Ecto neural progenitor cell (in vitro differentiated cells): ENCODE data around the gene CIAO3.

Experiments
- DNase-seq: peaks from one replicate; pipeline ENCODE4 v3.0.0-alpha.2; 2018; ENCODE audit warnings: low spot score

The CIAO3 gene

DNA sequence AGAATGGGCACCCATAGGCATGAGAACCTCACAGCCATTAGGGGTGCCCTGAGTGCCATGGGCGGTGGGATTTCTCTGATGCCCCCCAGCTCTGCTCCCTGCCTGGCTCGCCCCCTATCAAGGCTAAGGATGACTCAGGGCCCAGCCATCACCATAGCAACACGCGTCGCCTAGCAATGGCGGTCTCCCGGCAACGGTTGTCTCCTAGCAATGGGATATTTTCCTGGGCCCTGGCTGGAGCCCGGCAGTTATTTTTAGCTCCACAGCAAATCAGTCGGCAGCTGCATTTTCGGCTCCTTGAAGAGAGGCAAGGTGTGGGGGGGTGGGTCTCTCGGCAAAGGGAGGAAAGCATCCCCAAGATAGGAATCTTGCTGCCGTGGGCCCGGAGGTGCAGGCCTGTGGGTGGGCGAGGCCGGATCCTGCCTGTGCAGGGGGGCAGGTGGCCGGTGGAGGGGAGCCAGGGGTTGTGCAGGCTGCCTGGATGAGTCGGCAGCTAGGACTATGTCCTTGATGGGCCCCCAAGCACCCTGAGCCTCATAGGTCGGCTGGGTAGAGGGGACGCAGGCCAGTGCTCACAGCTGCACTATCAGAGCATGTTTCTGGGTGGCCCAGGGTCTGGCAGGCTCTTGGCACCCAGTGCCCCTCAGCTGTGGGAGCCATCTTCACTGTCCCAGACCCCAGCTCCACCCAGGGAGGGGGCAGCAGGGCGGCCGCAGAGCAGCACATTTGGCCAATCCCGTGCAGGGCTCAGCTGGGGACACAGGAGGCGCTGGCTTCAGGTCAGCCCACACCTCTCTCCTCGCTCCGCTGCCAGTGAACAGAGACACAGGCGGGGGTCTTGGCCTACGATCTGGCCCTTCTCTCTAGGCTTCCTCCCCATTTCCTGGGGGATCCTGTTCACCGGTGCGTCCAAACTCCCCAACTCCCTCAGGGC, 31.0 kb downstream of the CIAO3 start:
- peak; percentile 91 for DNase-seq

DNA sequence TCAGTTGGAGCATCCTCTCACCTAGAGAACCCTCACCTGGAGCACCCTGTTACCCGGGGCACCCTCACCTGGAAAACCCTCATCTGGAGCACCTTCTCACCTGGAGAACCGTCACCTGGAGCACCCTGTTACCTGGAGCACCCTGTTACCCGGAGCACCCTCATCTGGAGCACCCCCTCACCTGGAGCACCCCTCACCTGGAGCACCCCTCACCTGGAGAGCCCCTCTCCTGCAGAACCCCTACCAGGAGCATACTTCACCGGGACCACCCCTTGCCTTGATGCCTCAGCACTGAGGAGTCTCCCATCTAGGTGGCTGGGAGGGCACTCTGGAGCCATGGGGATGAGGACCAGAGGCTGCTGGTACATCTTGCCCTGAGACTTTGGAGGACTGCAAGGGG, 31.8 kb downstream of the CIAO3 start:
- DNase-seq, result no peak

DNA sequence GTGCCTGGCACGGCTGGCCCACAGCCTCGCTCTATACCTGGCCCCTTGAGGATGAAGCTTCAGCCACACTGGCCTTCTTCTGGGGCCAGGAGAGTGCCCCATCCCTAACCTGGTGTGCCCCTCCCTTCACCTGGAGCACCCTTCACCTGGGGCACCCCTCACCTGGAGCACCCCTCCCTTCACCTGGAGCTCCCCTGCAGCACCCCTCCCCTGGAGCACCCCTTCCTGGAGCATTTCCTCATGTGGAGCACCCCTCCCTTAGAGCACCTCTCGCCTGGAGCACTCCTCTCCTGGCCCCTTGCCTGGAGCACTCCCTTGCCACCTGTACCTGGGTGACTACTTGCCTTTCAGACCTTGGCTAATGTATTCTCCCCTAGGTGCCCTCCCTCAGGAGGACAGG, 32.8 kb downstream of the CIAO3 start:
- DNase-seq, result no peak

DNA sequence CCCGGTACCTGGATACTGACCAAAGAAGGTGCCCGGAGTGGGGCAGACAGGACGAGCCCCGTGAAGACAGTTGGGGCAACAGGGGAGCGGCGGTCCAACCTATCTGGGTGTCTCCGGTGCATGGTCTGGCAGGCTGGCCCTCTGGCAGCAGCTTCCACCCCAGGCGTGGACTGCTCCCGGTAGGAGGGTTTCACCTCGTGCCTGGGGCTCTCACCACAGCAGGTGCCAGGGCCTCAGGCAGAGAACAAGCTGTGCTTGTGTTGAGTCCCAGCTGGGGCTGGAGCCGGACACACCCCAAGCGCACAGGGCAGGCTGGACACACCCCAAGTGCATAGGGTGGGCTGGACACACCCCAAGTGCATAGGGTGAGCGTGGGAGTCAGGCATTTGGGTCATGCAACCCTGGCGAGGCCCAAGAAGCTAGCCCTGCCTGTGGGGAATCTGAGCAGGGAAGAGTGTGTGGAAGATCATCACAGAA, 33.7 kb downstream of the CIAO3 start:
- DNase-seq, result no peak

DNA sequence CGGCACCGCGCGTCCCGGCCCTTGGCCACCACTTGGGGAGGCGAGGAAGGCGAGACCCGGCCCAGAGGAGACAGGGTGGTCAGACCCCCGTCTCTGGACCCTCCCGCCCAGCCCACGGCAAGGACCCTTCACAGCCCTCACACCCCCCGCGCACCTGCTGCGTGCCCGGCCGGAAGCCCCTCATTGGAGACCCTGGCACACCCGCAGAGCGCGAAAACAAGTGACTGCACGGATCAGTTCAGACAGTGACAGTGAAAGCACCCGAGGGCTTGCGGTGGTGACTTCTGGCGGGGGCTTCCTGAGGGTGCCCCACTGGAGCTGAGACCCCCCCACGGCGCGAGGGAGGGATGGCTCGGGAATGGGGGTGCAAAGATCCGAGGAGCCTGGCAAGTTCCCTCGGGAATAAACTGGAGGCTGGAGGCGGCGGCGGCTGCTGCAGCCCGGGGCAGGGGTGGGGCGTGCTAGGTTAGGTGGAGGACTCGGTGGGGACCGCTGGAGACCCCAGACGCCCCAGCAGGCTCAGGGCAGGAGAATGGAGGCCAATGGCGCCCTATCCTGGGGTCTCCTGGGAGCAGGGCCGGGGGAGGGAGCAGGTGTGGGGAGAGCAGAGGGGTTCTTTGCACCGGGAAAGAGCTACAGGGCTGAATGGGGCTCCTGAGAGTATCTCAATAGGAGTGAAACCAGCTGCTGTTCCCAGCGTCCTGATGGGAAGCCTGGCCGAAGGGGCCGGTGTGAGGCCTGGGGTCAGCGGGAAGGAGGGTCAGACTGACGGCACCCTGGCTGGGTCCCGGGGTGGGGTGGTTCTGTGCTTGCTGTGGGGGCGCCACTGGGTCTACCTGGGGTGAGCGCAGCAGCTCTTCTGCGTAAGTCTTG, 34.4 kb downstream of the CIAO3 start:
- no peak for DNase-seq

DNA sequence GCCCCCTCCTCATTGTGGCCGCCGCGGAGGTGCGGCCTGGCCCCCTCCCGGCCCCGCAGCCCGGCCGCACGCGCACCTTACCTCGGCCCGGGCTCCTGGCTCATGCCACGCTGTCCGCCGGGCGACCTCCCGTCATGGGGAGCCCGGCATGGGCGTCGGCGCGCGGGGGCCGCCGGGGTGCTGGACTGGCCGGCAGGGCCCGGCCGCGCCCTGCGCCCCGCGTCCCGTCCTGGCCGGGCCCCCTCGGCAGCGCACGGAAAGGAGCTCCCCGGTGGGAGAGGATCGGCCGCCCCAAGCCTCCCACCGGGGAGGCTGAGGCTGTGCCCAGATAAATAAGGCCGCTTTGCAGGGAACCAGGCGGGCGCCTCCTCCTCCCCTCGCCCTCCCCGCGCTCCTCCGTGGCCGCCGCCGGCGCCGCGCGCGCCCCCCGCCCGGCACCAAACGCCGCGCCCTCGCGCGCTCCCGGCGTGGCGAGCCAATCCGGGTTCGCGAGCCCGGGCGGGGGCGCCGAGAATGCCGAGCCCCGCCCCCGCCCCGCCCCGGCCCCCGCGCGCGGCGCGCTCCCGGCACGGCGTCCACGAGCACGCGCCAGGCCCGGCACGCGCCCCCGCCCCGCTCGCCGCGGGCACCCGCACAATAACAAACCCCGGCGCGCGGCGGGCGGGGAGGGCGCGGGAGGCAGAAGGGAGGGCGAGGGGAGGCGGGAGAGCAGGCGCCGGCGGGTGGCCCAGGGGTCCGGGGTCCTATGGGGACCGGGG, 35.2 kb downstream of the CIAO3 start, which contains the start of gene FBXL16:
Gene FBXL16 (minus strand): TSS at position 371 of the 758 bp plus-strand sequence. CDS start 8,396 bp downstream, outside the sequence.
- DNase-seq, result no peak

DNA sequence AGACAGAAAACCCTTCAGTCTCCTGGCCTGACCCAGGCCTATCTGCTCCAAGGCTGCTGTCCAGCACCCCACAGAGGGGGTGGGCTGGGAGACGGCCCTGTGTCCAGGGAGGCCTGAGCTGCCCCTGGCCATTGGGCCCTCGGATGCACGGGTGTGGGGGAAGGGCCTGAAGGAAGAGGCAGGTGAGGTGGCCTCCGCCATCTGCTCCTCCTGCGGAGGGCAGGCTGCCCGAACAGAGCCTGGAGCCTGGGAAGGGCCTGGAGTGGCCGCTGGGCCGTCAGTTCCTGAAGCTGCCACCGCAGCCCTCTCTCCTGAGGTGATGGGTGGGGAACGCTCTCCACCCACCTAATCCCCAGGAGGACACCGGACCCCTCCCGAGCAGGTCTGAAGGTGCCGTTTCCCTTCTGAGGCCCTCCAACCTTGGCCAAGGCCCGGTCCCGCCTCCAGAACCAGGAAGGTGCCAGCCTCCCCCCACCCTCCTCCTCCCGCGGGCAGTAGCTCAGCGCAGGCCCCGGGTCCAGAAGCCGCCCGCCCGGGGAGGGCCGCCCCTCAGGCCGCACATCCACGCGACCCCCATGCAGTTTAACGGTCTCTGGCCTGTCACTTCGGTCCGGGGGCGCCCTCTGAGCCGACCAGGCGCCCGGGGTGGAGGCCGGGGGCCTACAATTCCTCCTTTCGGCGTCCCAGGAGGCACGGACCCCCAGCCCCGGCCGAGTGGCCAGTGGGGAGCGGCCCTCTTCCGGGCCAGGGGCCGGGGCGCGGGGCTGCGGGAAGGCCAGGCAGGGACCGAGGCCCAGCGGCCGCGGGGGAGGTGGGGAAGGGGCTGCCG, 36.0 kb downstream of the CIAO3 start:
- no peak for DNase-seq

DNA sequence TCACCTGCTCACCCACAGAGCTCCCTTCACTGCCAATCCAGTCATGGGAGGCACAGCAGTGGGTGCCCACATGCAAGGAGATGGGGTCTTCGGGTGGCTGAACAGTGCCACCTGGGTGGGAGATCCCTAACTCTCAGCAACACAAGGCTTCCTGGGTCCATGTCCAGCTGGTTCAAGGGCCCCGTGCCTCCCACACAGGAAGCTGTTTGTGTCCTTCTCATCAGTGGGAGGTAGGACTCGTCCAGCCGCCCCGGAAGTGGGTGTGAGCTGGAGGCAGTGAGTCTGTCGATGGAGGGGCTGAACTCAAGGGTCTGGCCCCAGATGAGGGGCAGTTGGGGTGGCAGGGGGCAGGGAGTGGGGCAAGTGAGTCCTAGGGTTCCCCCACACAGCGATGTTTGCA, 36.8 kb downstream of the CIAO3 start:
- DNase-seq, result no peak

DNA sequence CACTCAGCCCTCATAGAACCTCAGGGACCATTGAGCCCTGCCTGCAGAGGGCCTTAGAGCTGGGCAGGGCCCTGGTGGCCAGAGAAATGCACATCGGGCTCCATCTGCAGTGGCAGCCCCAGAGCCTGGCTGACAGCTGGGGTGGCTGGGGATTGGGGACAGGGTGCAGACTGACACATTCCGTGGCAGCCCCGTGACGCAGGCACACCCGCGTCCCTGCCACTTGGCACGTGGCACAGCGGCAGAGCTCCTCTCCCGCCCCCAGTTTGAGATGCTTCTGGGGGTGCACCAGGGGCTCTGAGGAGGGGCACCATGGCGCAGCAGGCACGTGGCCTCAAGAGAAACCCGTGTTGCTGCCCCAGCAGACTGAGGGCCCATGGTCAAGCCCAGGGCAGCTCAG, 37.4 kb downstream of the CIAO3 start:
- no peak for DNase-seq

DNA sequence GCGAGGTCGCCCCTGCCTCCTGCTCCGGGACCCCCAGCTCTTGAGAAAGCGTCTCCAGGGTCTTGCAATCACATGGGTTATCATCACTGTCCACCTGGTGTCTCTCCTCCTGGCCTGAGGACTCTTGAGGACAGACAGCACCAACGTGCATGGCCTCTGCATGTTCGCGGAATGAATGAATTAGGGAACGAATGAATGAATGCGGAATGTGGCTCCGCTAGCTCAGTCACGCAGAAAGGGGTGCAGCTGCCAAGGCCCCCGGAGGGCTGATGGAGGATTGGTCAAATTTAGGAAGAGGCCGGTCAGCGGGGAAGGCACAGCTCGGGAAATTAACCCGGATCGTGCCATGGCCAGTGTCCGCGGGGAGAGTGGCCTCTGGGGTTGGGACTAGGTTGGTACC, 38.5 kb downstream of the CIAO3 start:
- no peak for DNase-seq

DNA sequence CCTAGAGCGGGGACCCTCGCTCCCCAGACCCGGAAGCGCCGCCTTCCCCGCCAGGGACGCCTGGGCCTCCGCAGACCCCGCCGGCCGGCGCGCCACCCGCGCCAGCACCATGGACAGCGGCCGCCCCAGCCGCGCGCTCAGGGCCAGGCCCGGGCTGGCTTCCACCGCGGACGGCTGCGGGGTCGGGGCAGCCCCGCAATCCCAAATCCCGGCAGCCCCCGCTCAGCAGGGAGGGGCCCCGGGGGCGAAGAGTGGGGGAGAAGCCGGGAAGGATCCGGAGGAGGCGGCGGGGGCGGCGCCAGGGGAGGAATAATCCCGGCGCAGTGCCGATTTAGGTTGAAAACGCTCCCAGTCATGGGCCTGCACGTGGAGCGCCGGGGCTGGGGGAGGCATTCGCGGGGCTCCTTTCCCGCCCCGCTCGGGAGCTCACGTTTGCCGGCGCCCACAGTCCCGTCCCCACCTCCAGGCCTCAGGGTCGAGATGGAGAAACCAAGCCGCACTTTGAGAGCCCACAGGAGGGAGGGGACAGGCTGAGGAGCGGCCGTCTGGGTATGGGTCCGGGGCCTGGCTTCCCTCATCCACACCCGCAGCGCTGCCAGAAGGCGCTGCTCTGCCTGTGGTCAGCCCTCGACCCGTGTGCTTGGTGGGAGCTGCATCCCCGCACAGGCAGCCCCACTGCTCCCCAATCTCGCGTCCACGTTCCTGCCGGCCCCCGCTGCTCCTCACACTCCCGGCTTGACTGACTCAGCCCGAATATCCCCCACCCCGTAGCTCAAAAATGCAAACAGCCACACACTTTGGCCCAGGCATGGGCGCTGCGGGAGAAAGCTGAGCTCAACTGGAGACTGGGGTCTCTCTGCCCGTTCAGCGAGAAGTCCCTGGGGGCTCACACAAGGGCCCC, 39.9 kb downstream of the CIAO3 start:
- DNase-seq, result peak; percentile 86

DNA sequence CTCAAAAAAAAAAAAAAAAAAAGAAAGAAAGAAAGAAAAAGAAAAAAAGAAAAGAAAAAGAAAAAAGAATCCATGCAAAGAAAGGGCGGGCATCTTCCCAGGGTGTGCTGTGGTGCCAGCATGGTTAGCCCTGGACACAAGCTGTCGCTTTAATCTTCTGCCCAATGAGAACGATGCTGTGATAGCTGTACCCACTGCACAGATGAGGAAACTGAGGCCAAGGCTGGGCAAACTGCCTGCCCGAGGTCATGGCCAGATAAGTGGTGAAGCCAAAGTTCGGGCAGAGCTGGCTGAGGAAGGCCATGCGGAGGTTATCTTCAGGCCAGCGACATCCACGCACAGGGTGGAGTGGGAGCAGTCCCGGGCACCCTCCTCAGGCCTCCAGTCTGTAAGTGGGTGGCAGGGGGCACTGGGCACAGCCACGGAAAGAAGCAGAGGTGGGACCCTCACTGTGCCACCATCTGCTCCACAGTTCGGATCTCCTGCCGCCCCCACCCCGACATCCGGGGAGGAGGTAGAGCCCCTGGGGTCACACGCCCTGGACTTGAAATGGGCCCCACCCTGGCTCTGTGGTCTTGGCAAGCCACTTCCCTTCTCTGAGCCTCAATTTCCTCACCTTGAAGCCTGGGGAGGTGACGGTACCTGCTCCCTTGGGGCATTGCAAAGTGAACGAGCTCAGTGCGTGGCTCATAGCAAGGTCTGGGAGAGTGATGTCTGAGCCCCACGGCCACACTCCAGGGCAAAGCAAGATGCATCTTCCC, 41.7 kb downstream of the CIAO3 start:
- DNase-seq, result no peak

DNA sequence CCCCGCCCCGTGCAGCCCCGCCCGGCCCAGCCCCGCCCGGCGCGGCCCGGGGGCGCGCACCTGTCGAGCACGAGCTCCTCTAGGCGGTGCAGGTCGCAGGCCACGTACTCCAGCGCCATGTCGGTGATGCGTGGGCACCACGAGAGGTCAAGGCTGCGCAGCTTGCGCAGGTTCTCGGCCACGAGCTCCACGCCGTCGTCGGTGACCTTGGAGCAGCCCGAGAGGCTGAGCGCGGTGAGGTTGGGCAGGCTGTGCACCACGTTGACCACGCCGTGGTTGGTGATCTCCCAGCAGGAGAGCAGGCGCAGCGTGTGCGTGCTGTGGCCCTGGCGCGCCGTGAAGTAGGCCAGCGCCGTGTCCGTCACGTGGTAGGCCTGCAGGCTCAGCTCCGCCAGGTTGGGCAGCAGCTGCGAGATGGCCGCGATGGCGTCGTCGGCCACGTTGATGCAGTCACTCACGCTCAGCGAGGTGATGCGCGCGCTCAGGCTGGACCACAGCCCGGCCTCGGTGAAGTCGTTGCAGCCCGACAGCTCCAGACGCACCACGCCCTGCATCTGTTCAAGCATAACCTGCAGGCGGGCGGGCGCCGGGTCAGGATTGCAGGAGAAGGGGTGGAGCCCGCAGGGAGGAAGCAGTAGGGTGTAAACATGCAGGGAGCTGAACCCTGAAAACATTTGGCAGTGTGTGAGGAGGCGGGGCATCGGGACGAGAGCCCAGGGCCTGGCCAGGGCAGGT, 45.3 kb downstream of the CIAO3 start:
- no peak for DNase-seq

DNA sequence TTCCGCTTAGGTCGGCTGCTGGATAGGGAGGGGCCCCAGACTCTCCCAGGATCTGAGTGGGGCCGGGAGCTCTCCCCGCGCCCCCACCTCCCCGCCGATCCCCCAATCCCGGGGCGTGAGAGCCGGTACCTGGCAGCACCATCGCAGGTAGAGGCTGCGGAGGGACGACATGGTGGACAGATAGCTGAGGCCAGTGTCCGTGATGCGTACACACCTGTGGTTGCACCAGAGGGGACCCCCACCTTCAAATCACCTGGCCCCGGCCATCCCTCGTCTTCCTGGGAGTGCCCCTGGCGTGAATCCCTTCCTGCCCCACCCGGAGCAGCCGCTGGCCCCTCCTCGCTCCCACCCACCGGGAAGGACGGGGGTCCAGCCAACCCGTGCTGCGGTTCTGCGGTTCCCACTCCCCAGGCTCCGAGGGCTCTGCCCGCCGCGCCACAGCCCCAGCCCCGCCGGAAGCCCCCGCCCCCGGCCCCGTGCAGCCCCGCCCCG, 45.9 kb downstream of the CIAO3 start:
- DNase-seq, result no peak

DNA sequence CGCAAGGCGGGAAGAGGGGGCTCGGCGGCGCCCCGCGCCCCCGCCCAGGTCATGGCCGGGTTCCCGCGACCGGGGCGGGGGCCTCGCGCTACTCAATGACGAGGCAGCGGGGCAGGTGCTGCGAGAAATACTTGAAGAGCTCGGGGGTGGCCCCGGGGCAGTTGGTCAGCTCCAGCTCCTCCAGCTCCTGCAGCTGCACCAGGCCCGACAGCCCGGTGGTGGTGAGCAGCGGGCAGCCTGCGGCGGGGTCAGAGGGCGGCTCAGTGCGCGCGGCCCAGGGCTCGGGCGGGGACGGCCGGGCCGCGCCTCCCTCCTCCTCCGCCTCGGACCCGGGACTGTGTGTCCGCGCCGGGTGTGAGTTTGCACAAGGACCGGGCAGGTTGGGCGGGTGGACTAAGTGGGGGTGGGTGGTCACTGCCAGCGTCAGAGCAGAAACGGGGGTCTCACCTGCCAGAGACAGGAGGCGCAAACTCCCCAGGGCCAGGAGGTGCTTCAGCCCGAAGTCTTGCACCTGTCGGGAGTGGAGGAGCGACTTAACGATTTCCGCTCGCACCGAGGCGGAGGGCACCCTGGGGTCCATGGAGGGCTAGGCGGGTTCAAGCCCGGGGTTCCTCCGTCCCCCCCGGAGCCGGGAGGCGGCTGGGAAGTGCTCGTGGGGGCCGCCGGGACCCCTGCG, 46.5 kb downstream of the CIAO3 start:
- peak; percentile 77 for DNase-seq

DNA sequence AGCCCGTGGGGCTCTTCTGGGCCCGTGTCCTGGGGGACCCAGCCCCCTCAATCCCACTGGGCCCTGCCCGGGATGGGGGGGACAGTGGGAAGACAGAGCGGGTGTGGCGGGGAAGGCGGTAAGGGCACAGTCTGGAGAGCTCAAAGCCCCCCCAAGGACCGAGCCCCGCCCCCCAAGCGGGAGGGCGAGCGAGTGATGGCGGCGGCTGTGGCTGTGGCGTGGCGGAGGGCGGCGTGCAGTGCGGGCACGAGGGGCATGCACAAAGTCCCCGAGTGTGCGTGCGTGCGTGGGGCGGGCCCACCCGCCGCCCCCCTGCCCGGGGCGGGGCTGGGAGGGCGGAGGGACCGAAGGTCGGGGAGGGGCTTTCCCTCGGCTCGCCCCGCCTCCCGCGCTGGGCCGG, 47.0 kb downstream of the CIAO3 start:
- no peak for DNase-seq

DNA sequence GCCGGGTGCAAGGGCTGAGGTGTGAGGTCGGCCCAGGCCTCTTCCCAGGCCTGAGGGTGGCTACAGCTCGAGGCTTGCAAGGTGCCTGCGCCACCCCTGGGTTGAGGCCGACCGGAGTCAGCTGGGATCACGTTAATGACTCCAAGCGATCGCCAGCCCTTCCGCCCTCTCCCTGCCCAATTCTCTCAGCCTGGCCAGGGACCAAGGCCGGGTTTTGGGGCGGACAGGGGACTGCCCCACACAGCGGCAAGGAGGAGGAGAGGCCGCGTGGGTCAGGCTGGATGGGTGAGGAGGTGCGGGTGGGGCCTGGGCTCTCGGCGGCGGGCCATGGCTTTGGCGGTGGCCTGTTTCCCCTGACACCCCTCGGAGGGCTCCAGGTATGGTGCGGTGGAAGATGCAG, 47.4 kb downstream of the CIAO3 start:
- no peak for DNase-seq
